BE2C (cell line): ENCODE data around the gene NEGR1. TPM values are rescaled to one million over a fixed set of nuclear protein-coding genes. Genes with fewer than 3 reads are reported as not detected.

Experiments used
- DNase-seq: peaks from one replicate; pipeline ENCODE4 v3.0.0-alpha.2; 2020
- H3K27me3 ChIP-seq: fragments of 250-450 bp; sonication (Bioruptor Pico); 2 replicates; pipeline ENCODE4 v1.5.1; 2020; ENCODE audit warnings: mild to moderate bottlenecking
- H3K36me3 ChIP-seq: fragments of 250-450 bp; sonication (Bioruptor Pico); 2 replicates; pipeline ENCODE4 v1.5.1; 2020; ENCODE audit warnings: mild to moderate bottlenecking
- H3K4me1 ChIP-seq: fragments of 250-450 bp; sonication (Bioruptor Pico); 2 replicates; pipeline ENCODE4 v1.5.1; 2020
- H3K4me3 ChIP-seq: 2 replicates; pipeline ENCODE4 v1.5.1; 2011; ENCODE audit warnings: low read depth, low read length
- H3K9me3 ChIP-seq: fragments of 250-450 bp; sonication (Bioruptor Pico); 2 replicates; pipeline ENCODE4 v1.5.1; 2020
- CTCF ChIP-seq: IDR thresholded peaks from 2 replicates; pipeline ENCODE4 v1.5.1; 2012; ENCODE audit warnings: mild to moderate bottlenecking, low read depth, low read length
- polyA plus RNA-seq: library from polyadenylated mRNA; unstranded; fragments of >200 nt; gene quantifications from one replicate; pipeline ENCODE4 v1.2.1, GENCODE V29; 2012; ENCODE audit warnings: low read depth, missing spikeins; ENCODE audit not compliant: insufficient read length, insufficient read depth

Gene NEGR1
- 0.19 TPM for polyA plus RNA-seq

DNA sequence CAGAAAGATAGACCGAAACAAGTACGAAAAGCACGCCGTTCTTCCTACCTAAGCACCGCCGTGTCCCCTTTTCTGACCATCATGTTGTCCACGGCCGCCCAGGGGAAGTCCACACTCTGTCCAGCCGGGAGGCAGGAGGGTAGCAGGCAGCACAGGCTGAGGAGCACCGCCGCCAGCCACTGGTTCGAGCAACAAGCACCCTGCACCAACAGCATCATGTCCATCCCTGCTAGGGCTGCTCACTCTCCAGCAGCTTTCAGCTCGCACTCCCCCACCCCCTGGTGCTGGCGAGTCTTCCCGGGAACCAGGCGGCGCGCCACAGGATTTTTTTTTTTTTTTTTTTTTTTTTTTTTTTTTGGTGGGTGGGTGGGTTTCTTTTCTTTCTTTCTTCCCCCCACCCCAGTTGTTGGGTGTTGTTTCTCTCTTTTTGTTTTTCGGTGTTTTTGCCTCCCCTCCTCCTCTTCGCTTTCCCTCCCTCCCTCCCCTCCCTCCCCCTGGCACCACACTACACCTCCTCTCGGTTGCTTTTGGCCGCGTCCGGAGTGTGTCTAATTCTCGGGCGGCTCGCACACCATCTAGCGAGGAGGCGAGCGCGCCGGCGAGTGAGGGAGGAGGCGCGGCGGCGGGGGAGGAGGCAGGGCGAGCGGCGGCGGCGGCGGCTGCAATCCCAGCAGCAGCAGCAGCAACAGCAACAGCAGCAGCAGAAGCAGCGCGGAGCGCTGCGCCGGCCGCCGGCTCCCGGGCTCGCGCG, at the start of gene NEGR1:
TSS of gene NEGR1 (minus strand) at position 269 of the 751 bp plus-strand sequence.
- Histone ChIP-seq H3K9me3 (no peaks in the 10 kb centered on the region), H3K27me3 (peaks cover 10% of the 10 kb centered on the region), H3K36me3 (no peaks in the 10 kb centered on the region), H3K4me1 (no peaks in the 10 kb centered on the region), H3K4me3 (peak within 1 kb of the TSS; percentile 71)
- DNase-seq: peak; percentile 77
- TF ChIP-seq CTCF: no peak

DNA sequence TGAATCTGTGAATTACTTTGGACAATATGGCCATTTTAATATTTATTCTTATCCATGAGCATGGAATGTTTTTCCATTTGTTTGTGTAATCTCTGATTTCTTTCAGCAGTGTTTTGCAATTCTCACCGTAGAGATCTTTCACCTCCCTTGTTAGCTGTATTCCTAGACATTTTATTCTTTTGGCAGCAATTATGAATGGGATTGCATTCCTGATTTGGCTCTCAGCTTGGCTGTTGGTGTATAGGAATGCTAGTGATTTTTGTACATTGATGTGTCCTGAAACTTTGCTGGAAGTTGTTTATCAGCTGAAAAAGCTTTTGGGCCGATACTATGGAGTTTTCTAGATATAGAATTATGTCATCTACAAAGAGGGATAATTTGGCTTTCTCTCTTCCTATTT, 44.2 kb upstream of the NEGR1 start:
- no peak for TF ChIP-seq CTCF
- H3K9me3 ChIP-seq: no peaks in the 10 kb centered on the region
- H3K4me3 ChIP-seq: no peak overlapping the region
- no peak for DNase-seq
- no peaks in the 10 kb centered on the region for H3K27me3 ChIP-seq
- no peaks in the 10 kb centered on the region for H3K4me1 ChIP-seq
- no peaks in the 10 kb centered on the region for H3K36me3 ChIP-seq

DNA sequence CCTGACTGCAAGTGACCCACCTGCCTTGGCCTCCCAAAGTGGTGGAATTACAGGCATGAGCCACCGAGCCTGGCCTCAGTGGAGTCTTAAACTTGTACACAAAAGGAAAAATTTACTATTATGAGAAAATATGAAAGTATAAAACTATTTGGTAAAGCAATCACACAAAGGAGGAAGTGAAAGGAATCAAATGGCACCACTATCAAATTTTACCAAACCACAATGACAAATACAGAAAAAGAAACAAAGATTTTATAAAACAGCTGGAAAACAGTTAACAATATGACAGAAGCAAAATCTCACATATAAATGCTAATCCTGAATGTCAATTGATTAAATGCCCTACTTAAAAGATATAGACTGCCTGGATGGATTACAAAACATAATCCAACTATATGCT, 42.1 kb upstream of the NEGR1 start:
- H3K36me3 ChIP-seq: no peaks in the 10 kb centered on the region
- no peaks in the 10 kb centered on the region for H3K27me3 ChIP-seq
- DNase-seq: no peak
- TF ChIP-seq CTCF: no peak
- H3K4me3 ChIP-seq: no peak overlapping the region
- H3K4me1 ChIP-seq: no peaks in the 10 kb centered on the region
- H3K9me3 ChIP-seq: no peaks in the 10 kb centered on the region

DNA sequence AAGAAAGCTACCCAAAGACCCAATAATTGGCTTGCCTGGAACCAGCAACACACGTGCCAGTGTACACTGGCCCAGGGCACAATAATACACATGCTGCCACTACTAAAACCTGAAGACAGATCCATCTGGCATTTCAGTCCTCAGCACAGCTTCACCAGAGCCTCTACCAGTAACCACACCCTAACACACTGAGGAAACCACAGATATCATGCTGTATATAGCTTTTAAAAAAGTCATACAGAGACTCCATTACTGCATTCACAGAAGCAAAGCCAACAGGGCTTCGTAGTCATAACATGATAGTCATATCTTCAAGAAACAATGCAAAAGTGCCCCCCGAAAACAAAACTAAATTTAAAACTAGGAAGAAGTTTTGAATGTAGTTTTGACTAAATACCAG, 40.6 kb upstream of the NEGR1 start:
- no peak for DNase-seq
- Histone ChIP-seq H3K36me3 (no peaks in the 10 kb centered on the region), H3K27me3 (no peaks in the 10 kb centered on the region), H3K4me1 (no peaks in the 10 kb centered on the region), H3K4me3 (no peak overlapping the region), H3K9me3 (no peaks in the 10 kb centered on the region)
- no peak for TF ChIP-seq CTCF

DNA sequence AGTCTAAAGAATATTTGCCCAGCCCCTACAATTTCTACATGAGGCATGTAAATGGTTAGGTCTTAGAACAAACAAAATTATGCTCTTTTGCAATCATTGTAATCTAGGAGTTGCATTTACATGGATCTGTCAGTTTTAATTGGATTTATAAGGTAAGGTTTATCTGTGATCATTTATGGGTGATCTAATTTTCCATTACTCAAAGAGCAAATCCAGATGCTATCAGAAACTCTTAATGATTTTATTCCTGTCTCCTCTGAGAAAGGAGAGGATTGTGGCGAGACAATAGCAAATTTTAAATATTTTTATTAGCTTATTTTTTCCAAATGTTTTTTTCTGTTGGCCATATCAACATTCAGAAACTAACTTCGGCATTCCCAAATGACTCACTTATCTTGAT, 14.2 kb upstream of the NEGR1 start:
- H3K4me1 ChIP-seq: no peaks in the 10 kb centered on the region
- no peak for DNase-seq
- H3K27me3 ChIP-seq: no peaks in the 10 kb centered on the region
- no peak overlapping the region for H3K4me3 ChIP-seq
- H3K36me3 ChIP-seq: no peaks in the 10 kb centered on the region
- TF ChIP-seq CTCF: no peak
- no peaks in the 10 kb centered on the region for H3K9me3 ChIP-seq

DNA sequence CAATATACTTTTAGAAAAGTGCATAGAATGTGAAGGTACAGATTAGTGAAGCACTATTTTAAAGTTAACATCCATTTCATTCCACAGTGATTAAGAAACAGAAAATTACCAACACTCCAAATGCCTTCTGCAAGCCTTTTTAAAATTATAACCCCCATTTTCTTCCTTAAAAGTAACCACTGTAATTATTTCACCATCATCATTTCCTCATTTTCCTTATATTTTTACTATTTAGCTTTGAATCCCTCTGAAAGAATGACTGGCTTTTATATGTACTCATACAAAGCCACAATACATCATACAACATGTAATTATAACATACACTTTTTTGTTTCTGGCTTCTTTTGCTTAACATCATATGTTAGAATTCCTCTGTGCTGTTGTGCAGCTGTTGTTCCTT, 6.5 kb upstream of the NEGR1 start:
- no peak for DNase-seq

More for the DNA sequence above, 6.5 kb upstream of the NEGR1 start:
- H3K4me1 ChIP-seq: no peaks in the 10 kb centered on the region
- no peaks in the 10 kb centered on the region; the same call in 1 of the 2 replicates for H3K27me3 ChIP-seq
- no peak overlapping the region for H3K4me3 ChIP-seq
- no peaks in the 10 kb centered on the region for H3K36me3 ChIP-seq
- TF ChIP-seq CTCF: no peak
- no peaks in the 10 kb centered on the region for H3K9me3 ChIP-seq
